SK-N-MC (cell line): ENCODE results near the gene VAV3.
A peak's percentile ranks its signal among the peaks of the same experiment; 100 is the strongest.

Source experiments
- DNase-seq: peaks from one replicate; pipeline ENCODE4 v3.0.0-alpha.2; 2011; ENCODE audit warnings: low read depth, low spot score
- H3K27ac ChIP-seq: fragments of 200-600 bp; sonication (generic); 2 replicates; pipeline ENCODE4 v1.5.1; 2016; ENCODE audit warnings: mixed run types
- H3K36me3 ChIP-seq: fragments of 200-600 bp; sonication (generic); 2 replicates; pipeline ENCODE4 v1.6.1; 2017; ENCODE audit warnings: antibody characterized with exemption, low read length, mixed read lengths; ENCODE audit not compliant: insufficient read depth
- H3K4me3 ChIP-seq: fragments of 200-600 bp; sonication (generic); 2 replicates; pipeline ENCODE4 v1.5.1; 2016
- H3K9ac ChIP-seq: fragments of 200-600 bp; sonication (generic); 2 replicates; pipeline ENCODE4 v1.8.0; 2017; ENCODE audit warnings: mixed run types, mixed read lengths; ENCODE audit not compliant: insufficient read length
- H3K9me3 ChIP-seq: fragments of 200-600 bp; sonication (generic); 2 replicates; pipeline ENCODE4 v1.6.1; 2017; ENCODE audit warnings: low read depth, mild to moderate bottlenecking, antibody characterized with exemption, low read length, moderate library complexity, mixed read lengths
- EZH2 ChIP-seq: fragments of 200-600 bp; sonication (generic); IDR thresholded peaks from one replicate; pipeline ENCODE4 v1.6.1; 2017; ENCODE audit warnings: antibody characterized with exemption
- FOXP2 ChIP-seq: optimal IDR thresholded peaks from 2 replicates; pipeline ENCODE3; 2011; ENCODE audit warnings: mild to moderate bottlenecking, moderate library complexity; ENCODE audit not compliant: insufficient read depth; ENCODE audit errors: extremely low read length, control extremely low read depth
- POLR2AphosphoS5 ChIP-seq: IDR thresholded peaks from 2 replicates; pipeline ENCODE4 v1.6.1; 2012; ENCODE audit warnings: mild to moderate bottlenecking, low read depth, low read length, borderline replicate concordance

The VAV3 gene

GRCh38 chr1:107670397-107671040 lies 294.5 kb downstream of the VAV3 start:
- H3K27ac ChIP-seq: no peak overlapping the region
- DNase-seq: no peak
- no peak overlapping the region for H3K9ac ChIP-seq
- TF ChIP-seq EZH2: no peak
- TF ChIP-seq FOXP2: no peak
- TF ChIP-seq POLR2AphosphoS5: no peak
- H3K9me3 ChIP-seq: no peaks in the 10 kb centered on the region
- H3K4me3 ChIP-seq: no peak overlapping the region
- H3K36me3 ChIP-seq: no peaks in the 10 kb centered on the region

GRCh38 chr1:107669996-107670395 lies 295.0 kb downstream of the VAV3 start:
- no peak for DNase-seq
- no peaks in the 10 kb centered on the region for H3K36me3 ChIP-seq
- H3K9me3 ChIP-seq: no peaks in the 10 kb centered on the region
- no peak for TF ChIP-seq FOXP2
- TF ChIP-seq POLR2AphosphoS5: no peak
- TF ChIP-seq EZH2: no peak
- no peak overlapping the region for H3K9ac ChIP-seq
- no peak overlapping the region for H3K27ac ChIP-seq
- H3K4me3 ChIP-seq: no peak overlapping the region

- DNase-seq: no peak
- H3K36me3 ChIP-seq: no peaks in the 10 kb centered on the region
- H3K9ac ChIP-seq: peak overlapping the region; percentile 67
- no peak for TF ChIP-seq EZH2
- no peak for TF ChIP-seq POLR2AphosphoS5
- no peak for TF ChIP-seq FOXP2
- H3K4me3 ChIP-seq: peak overlapping the region; percentile 37
- no peaks in the 10 kb centered on the region for H3K9me3 ChIP-seq
- H3K27ac ChIP-seq: peak overlapping the region; percentile 48; the same call in 1 of the 2 replicates
Observed at GRCh38 chr1:107668762-107669161, 296.2 kb downstream of the VAV3 start.

DNA sequence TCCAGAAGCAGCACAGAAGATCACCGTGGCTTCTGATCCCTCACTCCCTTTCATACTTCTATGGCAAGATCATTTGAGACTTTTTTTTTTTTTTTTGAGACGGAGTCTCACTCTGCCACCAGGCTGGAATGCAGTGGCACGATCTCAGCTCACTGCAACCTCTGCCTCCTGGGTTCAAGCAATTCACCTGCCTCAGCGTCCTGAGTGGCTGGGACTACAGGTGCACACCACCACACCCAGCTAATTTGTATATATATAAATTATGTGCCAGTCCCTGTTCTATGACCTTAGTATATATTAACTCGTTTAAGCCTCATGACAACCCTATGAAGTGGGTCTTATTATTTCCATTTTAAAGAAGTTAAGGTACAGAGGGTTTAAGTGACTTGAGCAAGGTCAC lies 298.5 kb downstream of the VAV3 start:
- Histone ChIP-seq H3K9me3 (no peaks in the 10 kb centered on the region), H3K27ac (no peak overlapping the region), H3K9ac (no peak overlapping the region), H3K4me3 (no peak overlapping the region), H3K36me3 (no peaks in the 10 kb centered on the region)
- DNase-seq: no peak
- TF ChIP-seq POLR2AphosphoS5: no peak
- no peak for TF ChIP-seq EZH2
- no peak for TF ChIP-seq FOXP2

- no peak for DNase-seq
- H3K27ac ChIP-seq: no peak overlapping the region
- no peaks in the 10 kb centered on the region for H3K9me3 ChIP-seq
- no peak overlapping the region for H3K4me3 ChIP-seq
- no peaks in the 10 kb centered on the region for H3K36me3 ChIP-seq
- H3K9ac ChIP-seq: no peak overlapping the region
- TF ChIP-seq POLR2AphosphoS5 (no peak), EZH2 (no peak), FOXP2 (no peak)
Observed at GRCh38 chr1:107664982-107665925, 299.7 kb downstream of the VAV3 start.

GRCh38 chr1:107662971-107663370 lies 302.0 kb downstream of the VAV3 start:
- TF ChIP-seq FOXP2: no peak
- no peak for TF ChIP-seq POLR2AphosphoS5
- no peak for TF ChIP-seq EZH2
- peak overlapping the region; percentile 97 for H3K27ac ChIP-seq
- DNase-seq: no peak
- no peaks in the 10 kb centered on the region for H3K36me3 ChIP-seq
- peak overlapping the region; percentile 55 for H3K9ac ChIP-seq
- H3K9me3 ChIP-seq: no peaks in the 10 kb centered on the region
- H3K4me3 ChIP-seq: peak overlapping the region; percentile 64

DNA sequence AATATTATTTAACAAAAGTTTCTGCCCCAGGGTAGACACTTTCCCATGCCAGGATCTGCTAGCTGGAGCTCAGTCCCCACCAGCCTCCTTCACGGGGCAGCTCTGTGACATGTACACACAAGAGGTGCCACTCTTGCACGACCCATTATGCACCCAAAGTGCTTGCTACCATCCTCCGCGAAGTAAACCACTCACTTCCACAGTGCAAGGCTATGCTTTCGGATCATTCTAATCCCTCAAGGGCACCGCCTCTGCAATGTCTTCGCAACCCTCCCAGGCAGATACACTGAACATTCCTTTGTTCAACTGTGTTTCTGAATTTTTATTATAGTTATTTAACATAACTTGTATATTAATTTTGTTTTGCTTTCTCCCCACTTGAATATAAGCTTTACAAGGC lies 303.8 kb downstream of the VAV3 start:
- peak overlapping the region; percentile 21 for H3K4me3 ChIP-seq
- DNase-seq: no peak
- H3K36me3 ChIP-seq: no peaks in the 10 kb centered on the region
- peak overlapping the region; percentile 31 for H3K9ac ChIP-seq
- H3K9me3 ChIP-seq: no peaks in the 10 kb centered on the region
- H3K27ac ChIP-seq: peak overlapping the region; percentile 97
- TF ChIP-seq FOXP2 (no peak), POLR2AphosphoS5 (no peak; the same call in 1 of the 2 replicates), EZH2 (no peak)

GRCh38 chr1:107659961-107660360 lies 305.0 kb downstream of the VAV3 start:
- no peak overlapping the region for H3K9ac ChIP-seq
- H3K9me3 ChIP-seq: no peaks in the 10 kb centered on the region
- H3K36me3 ChIP-seq: no peaks in the 10 kb centered on the region
- TF ChIP-seq FOXP2 (no peak), EZH2 (no peak), POLR2AphosphoS5 (no peak)
- H3K4me3 ChIP-seq: no peak overlapping the region
- DNase-seq: no peak
- no peak overlapping the region for H3K27ac ChIP-seq
